Activated gamma-delta T cell treated with anti-CD3 and anti-CD28 coated beads, Interleukin-2, amount 50 U/mL, for 16 hours (primary cell): Measurements from ENCODE around the gene CCSAP.
"Not testable (repeated sequence)": the region's sequence is repeated elsewhere in the genome, so short reads cannot be mapped to it uniquely, and the experiment has no call there.

Experiments
- DNase-seq: peaks from one replicate; pipeline ENCODE4 v3.0.0-alpha.2; 2020; ENCODE audit warnings: low read depth

Gene CCSAP

GRCh38 chr1:229325853-229326487 lies 16.9 kb downstream of the CCSAP start:
- no peak for DNase-seq

GRCh38 chr1:229325401-229325800 lies 17.4 kb downstream of the CCSAP start:
- DNase-seq: no peak

- DNase-seq: no peak
Observed at GRCh38 chr1:229323885-229324553, 18.8 kb downstream of the CCSAP start.

GRCh38 chr1:229323201-229323600 lies 19.6 kb downstream of the CCSAP start:
- no peak for DNase-seq

- no peak for DNase-seq
Observed at GRCh38 chr1:229319487-229319886, 23.4 kb downstream of the CCSAP start.

GRCh38 chr1:229318056-229318455 lies 24.8 kb downstream of the CCSAP start:
- no peak for DNase-seq

GRCh38 chr1:229316166-229316565 lies 26.7 kb downstream of the CCSAP start:
- no peak for DNase-seq

GRCh38 chr1:229310833-229311232 lies 32.0 kb downstream of the CCSAP start:
- DNase-seq: no peak

- no peak for DNase-seq
Observed at GRCh38 chr1:229309684-229310083, 33.2 kb downstream of the CCSAP start.

GRCh38 chr1:229309074-229309473 lies 33.8 kb downstream of the CCSAP start:
- DNase-seq: no peak

GRCh38 chr1:229305392-229305791 lies 37.5 kb downstream of the CCSAP start:
- no peak for DNase-seq

GRCh38 chr1:229303855-229304254 lies 39.0 kb downstream of the CCSAP start:
- DNase-seq: no peak

- no peak for DNase-seq
Observed at GRCh38 chr1:229302740-229303139, 40.1 kb downstream of the CCSAP start.

- no peak for DNase-seq
Observed at GRCh38 chr1:229300099-229300757, 42.6 kb downstream of the CCSAP start.

- no peak for DNase-seq
Observed at GRCh38 chr1:229298887-229299503, 43.9 kb downstream of the CCSAP start.

- DNase-seq: no peak
Observed at GRCh38 chr1:229298420-229298819, 44.4 kb downstream of the CCSAP start.

- DNase-seq: no peak
Observed at GRCh38 chr1:229297746-229298145, 45.1 kb downstream of the CCSAP start.

- DNase-seq: no peak
Observed at GRCh38 chr1:229296541-229296941, 46.3 kb downstream of the CCSAP start.

- DNase-seq: no peak
Observed at GRCh38 chr1:229295745-229296144, 47.1 kb downstream of the CCSAP start.

- DNase-seq: no peak
Observed at GRCh38 chr1:229293528-229294204, 49.2 kb downstream of the CCSAP start.

- DNase-seq: not testable (repeated sequence)
Observed at GRCh38 chr1:229291686-229292085, 51.2 kb downstream of the CCSAP start.

GRCh38 chr1:229288516-229288915 lies 54.3 kb downstream of the CCSAP start:
- no peak for DNase-seq
